22Rv1 (cell line): ENCODE measurements around the gene SCG3.

ENCODE experiments used
- CTCF ChIP-seq: fragments of 450-650 bp; IDR thresholded peaks from 2 replicates; pipeline ENCODE4 v1.5.1; 2017; ENCODE audit warnings: mild to moderate bottlenecking
- ZFX ChIP-seq: fragments of 450-650 bp; IDR thresholded peaks from 2 replicates; pipeline ENCODE4 v1.6.1; 2017; ENCODE audit warnings: antibody characterized with exemption, borderline replicate concordance

DNA sequence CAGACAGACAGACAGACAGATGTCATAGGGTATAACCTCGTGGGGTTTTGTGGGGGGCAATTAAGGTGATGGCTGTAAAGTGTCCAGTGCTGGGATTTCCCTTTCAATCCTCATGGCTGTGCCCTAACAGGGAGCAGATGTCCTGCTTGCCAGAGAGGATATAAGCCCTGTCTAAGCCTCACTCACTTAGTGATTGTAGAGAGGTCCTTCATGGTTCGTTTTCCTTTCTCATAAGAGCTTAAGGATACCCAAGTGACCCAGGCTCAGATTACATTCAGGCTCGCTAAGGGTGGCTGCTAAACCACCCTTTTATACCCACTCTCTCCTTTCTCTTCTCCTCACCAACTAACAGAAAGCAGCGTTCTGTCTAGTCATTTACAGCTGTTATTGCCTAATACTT lies 36.9 kb downstream of the SCG3 start:
- TF ChIP-seq CTCF = no peak
- TF ChIP-seq ZFX = no peak
